Hepatocyte (in vitro differentiated cells): ENCODE measurements around the gene EHBP1L1. TPM values are rescaled to one million over a fixed set of nuclear protein-coding genes. Genes with fewer than 3 reads are reported as not detected.

Experiments used
- DNase-seq: peaks from one replicate; pipeline ENCODE4 v3.0.0-alpha.2; 2016; ENCODE audit warnings: low spot score
- H2AFZ ChIP-seq: fragments of 200-600 bp; sonication (generic); 2 replicates; pipeline ENCODE4 v1.6.0; 2016; ENCODE audit warnings: antibody characterized with exemption, mild to moderate bottlenecking
- H3K27ac ChIP-seq: fragments of 200-600 bp; sonication (generic); 2 replicates; pipeline ENCODE4 v1.5.1; 2016; ENCODE audit warnings: mild to moderate bottlenecking
- H3K27me3 ChIP-seq: fragments of 200-600 bp; sonication (generic); 2 replicates; pipeline ENCODE4 v1.6.1; 2016
- H3K36me3 ChIP-seq: fragments of 200-600 bp; sonication (generic); replicated peaks from 2 replicates; pipeline ENCODE4 v1.5.1; 2016; ENCODE audit warnings: low read depth; ENCODE audit not compliant: insufficient read depth
- H3K4me1 ChIP-seq: fragments of 200-600 bp; sonication (generic); 2 replicates; pipeline ENCODE4 v1.5.1; 2016; ENCODE audit warnings: mild to moderate bottlenecking, moderate library complexity; ENCODE audit not compliant: insufficient read depth
- H3K4me2 ChIP-seq: fragments of 200-600 bp; sonication (generic); 2 replicates; pipeline ENCODE4 v1.6.0; 2016
- H3K4me3 ChIP-seq: fragments of 200-600 bp; sonication (generic); 2 replicates; pipeline ENCODE4 v1.5.1; 2016; ENCODE audit warnings: mild to moderate bottlenecking
- H3K79me2 ChIP-seq: fragments of 200-600 bp; sonication (generic); 2 replicates; pipeline ENCODE4 v1.6.0; 2017; ENCODE audit warnings: mild to moderate bottlenecking
- H3K9me2 ChIP-seq: fragments of 200-600 bp; sonication (generic); replicated peaks from 2 replicates; pipeline ENCODE4 v1.6.0; 2017; ENCODE audit warnings: mild to moderate bottlenecking; ENCODE audit not compliant: insufficient read depth
- H3K9me3 ChIP-seq: fragments of 200-600 bp; sonication (generic); 2 replicates; pipeline ENCODE4 v1.5.1; 2016; ENCODE audit warnings: low read depth, mild to moderate bottlenecking
- H4K20me1 ChIP-seq: fragments of 200-600 bp; sonication (generic); 2 replicates; pipeline ENCODE4 v1.6.0; 2016; ENCODE audit warnings: mild to moderate bottlenecking; ENCODE audit not compliant: insufficient read depth, poor library complexity, severe bottlenecking
- EZH2 ChIP-seq: fragments of 200-600 bp; sonication (generic); IDR thresholded peaks from 2 replicates; pipeline ENCODE4 v1.6.1; 2016; ENCODE audit warnings: antibody characterized with exemption, mild to moderate bottlenecking, borderline replicate concordance
- EZH2phosphoT487 ChIP-seq: fragments of 200-600 bp; sonication (generic); IDR thresholded peaks from one replicate; pipeline ENCODE4 v1.6.1; 2018; ENCODE audit warnings: antibody characterized with exemption, mild to moderate bottlenecking, low read depth, moderate library complexity; ENCODE audit not compliant: unreplicated experiment, severe bottlenecking
- WGBS: methylation state at CpG from one replicate; pipeline ENCODE4 v1.1.6; 2016; ENCODE audit warnings: low lambda C conversion rate; ENCODE audit errors: missing lambda C conversion rate; 5-methylcytosine and 5-hydroxymethylcytosine counted together
- polyA plus RNA-seq: library from polyadenylated mRNA; unstranded; fragments of >200 nt; fragmentation: Nextera tagmentation; extraction: Ambion mirVana; gene quantifications from 2 replicates; pipeline ENCODE4 v1.2.1, GENCODE V29; 2016
- total RNA-seq: library from RNA; depleted of rRNA; stranded (reverse); fragments of >200 nt; gene quantifications from 2 replicates; pipeline ENCODE4 v1.2.3, GENCODE V29; 2014
- TF ChIP-seq, protein P1 (sequence below): fragments of 200-600 bp; sonication (generic); IDR thresholded peaks from 2 replicates; pipeline ENCODE4 v1.5.1; 2016; ENCODE audit warnings: antibody characterized with exemption, mild to moderate bottlenecking; ENCODE audit not compliant: poor library complexity

The EHBP1L1 gene
- total and polyA plus RNA-seq, 2 experiments from 2014 or later = 12.5 to 20.9 TPM

DNA sequence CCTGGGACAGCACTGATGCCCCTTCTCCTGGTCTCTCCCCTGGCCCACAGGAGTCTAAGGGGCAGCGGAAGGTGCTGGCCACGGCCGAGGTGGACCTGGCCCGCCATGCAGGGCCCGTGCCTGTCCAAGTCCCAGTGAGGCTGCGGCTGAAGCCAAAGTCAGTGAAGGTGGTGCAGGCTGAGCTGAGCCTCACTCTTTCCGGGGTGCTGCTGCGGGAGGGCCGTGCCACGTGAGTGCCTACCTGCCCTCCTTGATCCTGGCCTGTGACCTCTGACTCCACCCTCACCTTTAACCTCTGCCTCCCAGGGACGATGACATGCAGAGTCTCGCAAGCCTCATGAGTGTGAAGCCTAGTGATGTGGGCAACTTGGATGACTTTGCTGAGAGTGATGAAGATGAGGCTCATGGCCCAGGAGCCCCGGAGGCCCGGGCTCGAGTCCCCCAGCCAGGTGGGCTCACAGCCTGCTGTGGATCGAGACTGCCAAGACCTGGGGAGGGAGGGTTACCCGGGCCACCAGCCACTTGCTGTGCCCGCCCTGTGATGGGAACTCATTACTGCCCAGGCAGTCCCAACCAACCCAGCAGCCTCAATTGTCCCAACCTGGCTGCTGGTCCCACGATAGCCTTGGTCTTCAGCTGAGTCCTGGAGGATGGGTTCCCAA is 4.3 kb downstream of the EHBP1L1 start:
- H3K27ac ChIP-seq = no peak overlapping the region
- peaks cover 25% of the 10 kb centered on the region for H3K4me1 ChIP-seq

DNA sequence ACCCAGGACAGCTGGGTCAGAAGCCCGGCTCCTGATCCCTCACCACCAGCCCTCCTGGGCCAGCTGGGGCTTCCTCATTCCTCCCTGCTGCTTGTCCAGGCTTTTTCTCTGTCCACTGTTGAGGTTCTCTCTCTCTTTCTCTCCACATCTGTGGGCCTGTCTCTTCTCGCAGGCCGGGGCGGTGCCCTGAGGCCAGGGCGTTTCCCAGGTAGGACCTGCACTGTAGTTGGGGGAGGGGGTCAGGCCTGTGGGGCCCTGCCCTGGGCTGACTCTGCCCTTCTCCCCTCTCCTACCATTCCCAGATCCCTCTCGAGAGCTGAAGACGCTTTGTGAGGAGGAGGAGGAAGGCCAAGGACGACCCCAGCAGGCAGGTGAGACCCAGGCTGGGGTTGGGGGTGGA is 4.9 kb downstream of the EHBP1L1 start:
- peaks cover 20% of the 10 kb centered on the region for H3K4me1 ChIP-seq
- H3K79me2 ChIP-seq = no peaks in the 10 kb centered on the region
- no peaks in the 10 kb centered on the region for H3K36me3 ChIP-seq
- no peaks in the 10 kb centered on the region for H3K9me3 ChIP-seq
- WGBS = 85% methylated on average over 7 of the region's 8 CpGs
- DNase-seq = no peak
- H2AFZ ChIP-seq = no peak overlapping the region
- H3K27ac ChIP-seq = no peak overlapping the region
- TF ChIP-seq, protein P1, sequence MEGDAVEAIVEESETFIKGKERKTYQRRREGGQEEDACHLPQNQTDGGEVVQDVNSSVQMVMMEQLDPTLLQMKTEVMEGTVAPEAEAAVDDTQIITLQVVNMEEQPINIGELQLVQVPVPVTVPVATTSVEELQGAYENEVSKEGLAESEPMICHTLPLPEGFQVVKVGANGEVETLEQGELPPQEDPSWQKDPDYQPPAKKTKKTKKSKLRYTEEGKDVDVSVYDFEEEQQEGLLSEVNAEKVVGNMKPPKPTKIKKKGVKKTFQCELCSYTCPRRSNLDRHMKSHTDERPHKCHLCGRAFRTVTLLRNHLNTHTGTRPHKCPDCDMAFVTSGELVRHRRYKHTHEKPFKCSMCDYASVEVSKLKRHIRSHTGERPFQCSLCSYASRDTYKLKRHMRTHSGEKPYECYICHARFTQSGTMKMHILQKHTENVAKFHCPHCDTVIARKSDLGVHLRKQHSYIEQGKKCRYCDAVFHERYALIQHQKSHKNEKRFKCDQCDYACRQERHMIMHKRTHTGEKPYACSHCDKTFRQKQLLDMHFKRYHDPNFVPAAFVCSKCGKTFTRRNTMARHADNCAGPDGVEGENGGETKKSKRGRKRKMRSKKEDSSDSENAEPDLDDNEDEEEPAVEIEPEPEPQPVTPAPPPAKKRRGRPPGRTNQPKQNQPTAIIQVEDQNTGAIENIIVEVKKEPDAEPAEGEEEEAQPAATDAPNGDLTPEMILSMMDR = no peak
- TF ChIP-seq EZH2 (no peak), EZH2phosphoT487 (no peak)
- no peaks in the 10 kb centered on the region for H3K9me2 ChIP-seq
- peaks cover 20% of the 10 kb centered on the region for H3K27me3 ChIP-seq
- no peaks in the 10 kb centered on the region for H4K20me1 ChIP-seq
- no peak overlapping the region for H3K4me2 ChIP-seq
- no peak overlapping the region for H3K4me3 ChIP-seq

More for the DNA sequence above, 4.3 kb downstream of the EHBP1L1 start:
- Histone ChIP-seq H3K27me3 (peaks cover 20% of the 10 kb centered on the region), H3K36me3 (no peaks in the 10 kb centered on the region), H3K9me3 (no peaks in the 10 kb centered on the region), H3K4me3 (no peak overlapping the region), H3K79me2 (peaks cover 3% of the 10 kb centered on the region), H2AFZ (no peak overlapping the region), H4K20me1 (no peaks in the 10 kb centered on the region), H3K9me2 (no peaks in the 10 kb centered on the region), H3K4me2 (no peak overlapping the region)
- WGBS = 95% methylated on average over 19 of the region's 19 CpGs
- TF ChIP-seq EZH2 (no peak), EZH2phosphoT487 (no peak)
- TF ChIP-seq, protein P1 = no peak
- DNase-seq = no peak

DNA sequence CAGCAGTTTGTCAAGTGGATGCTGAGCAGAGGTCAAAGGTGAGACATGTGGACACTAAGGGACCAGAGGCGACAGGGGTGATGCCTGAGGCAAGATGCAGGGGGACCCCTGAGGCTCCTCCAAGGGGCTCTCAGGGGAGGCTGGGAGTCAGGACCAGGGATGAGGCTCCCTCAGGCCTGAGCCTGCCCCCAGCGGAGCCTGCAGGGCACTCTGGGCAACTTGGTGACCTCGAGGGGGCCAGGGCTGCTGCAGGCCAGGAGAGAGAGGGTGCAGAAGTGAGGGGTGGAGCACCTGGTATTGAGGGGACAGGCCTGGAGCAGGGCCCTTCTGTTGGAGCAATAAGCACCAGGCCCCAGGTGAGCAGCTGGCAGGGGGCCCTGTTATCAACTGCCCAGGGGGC is 6.1 kb downstream of the EHBP1L1 start:
- no peak overlapping the region for H3K4me3 ChIP-seq
- TF ChIP-seq, protein P1 = no peak
- TF ChIP-seq EZH2 (no peak), EZH2phosphoT487 (no peak)
- H3K4me2 ChIP-seq = no peak overlapping the region
- peaks cover 20% of the 10 kb centered on the region for H3K27me3 ChIP-seq
- no peaks in the 10 kb centered on the region for H3K9me3 ChIP-seq
- WGBS = 93% methylated on average over 3 of the region's 3 CpGs
- DNase-seq = no peak
- no peaks in the 10 kb centered on the region for H3K9me2 ChIP-seq
- peaks cover 11% of the 10 kb centered on the region for H3K4me1 ChIP-seq
- no peak overlapping the region for H3K27ac ChIP-seq
- H2AFZ ChIP-seq = no peak overlapping the region
- no peaks in the 10 kb centered on the region for H4K20me1 ChIP-seq
- H3K79me2 ChIP-seq = no peaks in the 10 kb centered on the region
- H3K36me3 ChIP-seq = no peaks in the 10 kb centered on the region
